Measurements from ENCODE around the gene CRLF2. TPM values are rescaled to one million over a fixed set of nuclear protein-coding genes. Genes with fewer than 3 reads are reported as not detected.

CRLF2 gene
- total RNA-seq, 2 donors from 2014 or later, result not detected

GRCh38 chrX:1223242-1223600 is 10.8 kb upstream of the CRLF2 start:
- Histone ChIP-seq H3K27me3 (replicated peaks; ENCODE audit: insufficient read depth) (no peaks in the 10 kb centered on the region), H3K9me3 (no peaks in the 10 kb centered on the region), H3K4me3 (no peak overlapping the region), H3K4me1 (replicated peaks) (no peaks in the 10 kb centered on the region), H3K36me3 (no peaks in the 10 kb centered on the region), H3K27ac (no peak overlapping the region)
- TF ChIP-seq POLR2A (IDR thresholded peaks at IDR 0.05) (no peak), CTCF (IDR thresholded peaks at IDR 0.05) (no peak), POLR2AphosphoS5 (IDR thresholded peaks at IDR 0.05) (no peak)
- intact Hi-C loops (cut with DNase I), result no loop called here
- DNase-seq (ENCODE audit: low spot score), result no peak

GRCh38 chrX:1222531-1223241 is 10.2 kb upstream of the CRLF2 start:
- no peak overlapping the region for H3K27ac ChIP-seq
- H3K4me3 ChIP-seq, result no peak overlapping the region
- TF ChIP-seq CTCF (IDR thresholded peaks at IDR 0.05), result no peak
- no peak for TF ChIP-seq POLR2A (IDR thresholded peaks at IDR 0.05)
- TF ChIP-seq POLR2AphosphoS5 (IDR thresholded peaks at IDR 0.05), result no peak
- H3K27me3 ChIP-seq (replicated peaks; ENCODE audit: insufficient read depth), result no peaks in the 10 kb centered on the region
- intact Hi-C loops (cut with DNase I), result no loop called here
- DNase-seq (ENCODE audit: low spot score), result no peak
- H3K36me3 ChIP-seq, result no peaks in the 10 kb centered on the region
- H3K4me1 ChIP-seq (replicated peaks), result no peaks in the 10 kb centered on the region
- H3K9me3 ChIP-seq, result no peaks in the 10 kb centered on the region
- WGBS, result 84% methylated on average over 17 of the region's 17 CpGs

GRCh38 chrX:1221296-1221845 is 8.9 kb upstream of the CRLF2 start:
- no peak for DNase-seq (ENCODE audit: low spot score)
- no peaks in the 10 kb centered on the region for H3K4me1 ChIP-seq (replicated peaks)
- WGBS, result 78% methylated on average over 12 of the region's 12 CpGs
- no peak overlapping the region for H3K4me3 ChIP-seq
- no peak overlapping the region for H3K27ac ChIP-seq
- H3K36me3 ChIP-seq, result no peaks in the 10 kb centered on the region
- no peaks in the 10 kb centered on the region for H3K27me3 ChIP-seq (replicated peaks; ENCODE audit: insufficient read depth)
- intact Hi-C loops (cut with DNase I), result no loop called here
- H3K9me3 ChIP-seq, result no peaks in the 10 kb centered on the region
- TF ChIP-seq POLR2A (IDR thresholded peaks at IDR 0.05), result no peak
- TF ChIP-seq POLR2AphosphoS5 (IDR thresholded peaks at IDR 0.05), result no peak
- TF ChIP-seq CTCF (IDR thresholded peaks at IDR 0.05), result no peak

- no peak overlapping the region for H3K4me3 ChIP-seq
- no peak for TF ChIP-seq POLR2AphosphoS5 (IDR thresholded peaks at IDR 0.05)
- TF ChIP-seq CTCF (IDR thresholded peaks at IDR 0.05), result no peak
- TF ChIP-seq POLR2A (IDR thresholded peaks at IDR 0.05), result no peak
- H3K27ac ChIP-seq, result no peak overlapping the region
- H3K27me3 ChIP-seq (replicated peaks; ENCODE audit: insufficient read depth), result no peaks in the 10 kb centered on the region
- H3K36me3 ChIP-seq, result no peaks in the 10 kb centered on the region
- DNase-seq (ENCODE audit: low spot score), result no peak
- 91% methylated on average over 4 of the region's 4 CpGs for WGBS
- no peaks in the 10 kb centered on the region for H3K4me1 ChIP-seq (replicated peaks)
- intact Hi-C loops (cut with DNase I), result no loop called here
- H3K9me3 ChIP-seq, result no peaks in the 10 kb centered on the region
Measured at GRCh38 chrX:1218286-1218685, 5.8 kb upstream of the CRLF2 start.
